Testis (tissue), 3 donors: Measurements from ENCODE around the gene MYO5B. TPM values are rescaled to one million over a fixed set of nuclear protein-coding genes. Genes with fewer than 3 reads are reported as not detected.
A peak's percentile ranks its signal among the peaks of the same experiment; 100 is the strongest.

Experiments used
- DNase-seq: peaks from one replicate; pipeline ENCODE4 v3.0.0-alpha.2; 2019
- H3K27ac ChIP-seq, 2 donors: fragments of 200-600 bp; sonication (generic); one replicate each; pipeline ENCODE4 v1.5.1; 2019
- H3K27me3 ChIP-seq: fragments of 200-600 bp; sonication (generic); one replicate; pipeline ENCODE4 v1.5.1; 2019
- H3K36me3 ChIP-seq: fragments of 200-600 bp; sonication (generic); one replicate; pipeline ENCODE4 v1.5.1; 2017; ENCODE audit warnings: low read depth; ENCODE audit errors: missing control alignments
- H3K4me1 ChIP-seq: fragments of 200-600 bp; sonication (generic); one replicate; pipeline ENCODE4 v1.5.1; 2019
- H3K4me3 ChIP-seq, 2 donors: fragments of 200-600 bp; sonication (generic); one replicate each; pipeline ENCODE4 v1.5.1; 2017 to 2019
- H3K9me3 ChIP-seq: fragments of 200-600 bp; sonication (generic); one replicate; pipeline ENCODE4 v1.5.1; 2017
- CTCF ChIP-seq, 3 experiments: fragments of 450-650 bp in 2 of 3; fragments of 200-600 bp in 1 of 3; sonication (generic) in 1 of 3; IDR thresholded peaks; one replicate each; pipeline ENCODE4 v1.5.1; 2016 to 2019; ENCODE audit warnings: antibody characterized with exemption in 3 of 3, mild to moderate bottlenecking in 2 of 3, moderate library complexity in 1 of 3
- POLR2A ChIP-seq: fragments of 450-650 bp; IDR thresholded peaks from one replicate; pipeline ENCODE4 v1.6.1; 2017; ENCODE audit warnings: antibody characterized with exemption, mild to moderate bottlenecking, moderate library complexity
- WGBS, 2 donors: methylation state at CpG; one replicate each; pipeline ENCODE4 v1.1.5; 2018; 5-methylcytosine and 5-hydroxymethylcytosine counted together
- intact Hi-C: fragments of 100-400 bp; cut with DNase I; formaldehyde crosslinking; loops from one replicate; pipeline ENCODE4 v1.15.1; 2023; ENCODE audit warnings: low total_unique reads
- polyA plus RNA-seq: library from polyadenylated mRNA; stranded (reverse); fragments of 350-450 nt; fragmentation: Illumina TruSeq; extraction: RNeasy Lipid Tissue Mini Kit (QIAGEN cat#74804); gene quantifications from one replicate; pipeline ENCODE4 v1.2.3, GENCODE V29; 2014; ENCODE audit warnings: low read depth, low replicate concordance; ENCODE audit not compliant: insufficient read depth
- total RNA-seq, 2 donors: library from RNA; depleted of rRNA; stranded (reverse); fragments of >200 nt; gene quantifications; one replicate each; pipeline ENCODE4 v1.2.3, GENCODE V29; 2016

Gene MYO5B
- total and polyA plus RNA-seq, 3 donors from 2014 or later = 24.8 to 31.8 (median 26.1) TPM

GRCh38 chr18:49866680-49867079 lies 328.3 kb downstream of the MYO5B start:
- Histone ChIP-seq H3K36me3 (no peaks in the 10 kb centered on the region), H3K9me3 (no peaks in the 10 kb centered on the region), H3K4me3 (no peak overlapping the region), H3K27ac (no peak overlapping the region), H3K27me3 (no peaks in the 10 kb centered on the region), H3K4me1 (no peaks in the 10 kb centered on the region)
- DNase-seq = no peak
- WGBS, 2 donors = 89 to 100% methylated on average over 1 of the region's 1 CpG
- intact Hi-C loops = no loop called here
- TF ChIP-seq CTCF (IDR thresholded peaks at IDR 0.05) = no peak
- TF ChIP-seq POLR2A = no peak

GRCh38 chr18:49865401-49865800 lies 329.5 kb downstream of the MYO5B start:
- Histone ChIP-seq H3K4me3 (no peak overlapping the region), H3K27me3 (no peaks in the 10 kb centered on the region), H3K36me3 (no peaks in the 10 kb centered on the region), H3K9me3 (no peaks in the 10 kb centered on the region), H3K4me1 (no peaks in the 10 kb centered on the region), H3K27ac (no peak overlapping the region)
- DNase-seq = no peak
- intact Hi-C loops = no loop called here
- WGBS, 2 donors = 43 to 83% methylated on average over 2 of the region's 2 CpGs
- TF ChIP-seq POLR2A = no peak
- TF ChIP-seq CTCF (IDR thresholded peaks at IDR 0.05) = no peak

GRCh38 chr18:49863769-49864621 lies 331.0 kb downstream of the MYO5B start:
- TF ChIP-seq CTCF (IDR thresholded peaks at IDR 0.05) (no peak), POLR2A (no peak)
- intact Hi-C loops = no loop called here
- DNase-seq = peak; percentile 50
- H3K4me1 ChIP-seq = no peaks in the 10 kb centered on the region
- 74 to 76% methylated on average over 24 to 26 of the region's 26 CpGs for WGBS, 2 donors
- no peaks in the 10 kb centered on the region for H3K27me3 ChIP-seq
- no peaks in the 10 kb centered on the region for H3K9me3 ChIP-seq
- peak overlapping the region in 1 of 2 donors; percentile 29 for H3K4me3 ChIP-seq
- H3K36me3 ChIP-seq = no peaks in the 10 kb centered on the region
- H3K27ac ChIP-seq = peak overlapping the region in 1 of 2 donors; percentile 31

- Histone ChIP-seq H3K36me3 (no peaks in the 10 kb centered on the region), H3K9me3 (no peaks in the 10 kb centered on the region), H3K27me3 (no peaks in the 10 kb centered on the region), H3K4me3 (no peak overlapping the region), H3K27ac (no peak overlapping the region), H3K4me1 (no peaks in the 10 kb centered on the region)
- TF ChIP-seq CTCF (IDR thresholded peaks at IDR 0.05) = no peak
- TF ChIP-seq POLR2A = no peak
- intact Hi-C loops = no loop called here
- 87 to 89% methylated on average over 13 of the region's 13 CpGs for WGBS, 2 donors
- DNase-seq = no peak
Observed at GRCh38 chr18:49862656-49863385, 332.1 kb downstream of the MYO5B start.
